NCI-H2196 treated with DMSO at 0.1 percent for 48 hours (cell line): ENCODE results near the gene GANAB.
A peak's percentile ranks its signal among the peaks of the same experiment; 100 is the strongest.
"Not testable (repeated sequence)": the region's sequence is repeated elsewhere in the genome, so short reads cannot be mapped to it uniquely, and the experiment has no call there.

Experiments used
- DNase-seq: peaks from one replicate; lab custom pipeline; 2025; ENCODE audit not compliant: unreplicated experiment; lab: John Stamatoyannopoulos, UW

GANAB gene

DNA sequence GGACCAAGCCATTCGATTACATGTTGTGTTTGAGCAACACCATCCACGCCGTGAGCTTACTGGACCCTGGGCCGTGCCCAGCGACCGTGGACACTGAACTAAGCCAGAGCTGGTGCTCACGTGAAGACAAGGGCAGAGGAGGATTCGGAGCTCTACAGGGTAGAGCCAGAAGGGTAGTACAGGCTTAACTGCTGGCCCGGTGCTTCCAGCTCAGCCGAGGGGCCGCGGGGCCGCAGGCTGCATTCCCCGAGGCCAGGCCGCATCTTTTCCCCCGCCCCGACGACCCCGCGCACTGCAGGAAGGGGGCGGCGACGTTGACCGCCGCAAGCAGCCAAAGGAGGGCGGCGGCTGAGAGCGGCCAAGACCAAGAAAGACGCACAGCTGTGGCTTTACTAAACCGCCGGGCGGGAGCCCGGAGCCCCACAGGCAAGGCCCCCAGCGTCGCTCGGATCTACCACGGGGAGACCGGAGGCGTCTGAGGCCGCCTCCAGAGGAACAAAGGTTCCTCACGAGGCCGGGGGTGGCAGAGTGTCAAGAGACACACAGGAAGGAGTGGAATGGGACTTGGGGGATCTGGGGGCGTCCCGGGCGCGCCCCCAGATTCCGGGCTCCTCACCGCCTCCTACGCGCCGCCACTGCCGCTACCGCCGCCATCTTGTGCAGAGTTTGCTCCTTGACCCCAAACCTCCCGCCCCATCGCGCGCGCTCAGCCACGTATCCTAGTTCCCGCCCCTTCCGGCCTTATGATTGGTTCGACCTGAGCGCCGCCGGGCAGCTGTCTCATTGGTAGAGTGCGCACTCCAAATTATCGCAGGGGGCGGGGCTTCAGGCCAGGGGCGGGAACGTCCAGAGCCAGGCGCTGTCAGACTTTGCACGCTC, at the start of gene GANAB:
Gene GANAB, minus strand, starts transcription at position 668 of the 879 bp plus-strand sequence. Its CDS starts 14 bp downstream, at position 654.
- peak; percentile 95 for DNase-seq

DNA sequence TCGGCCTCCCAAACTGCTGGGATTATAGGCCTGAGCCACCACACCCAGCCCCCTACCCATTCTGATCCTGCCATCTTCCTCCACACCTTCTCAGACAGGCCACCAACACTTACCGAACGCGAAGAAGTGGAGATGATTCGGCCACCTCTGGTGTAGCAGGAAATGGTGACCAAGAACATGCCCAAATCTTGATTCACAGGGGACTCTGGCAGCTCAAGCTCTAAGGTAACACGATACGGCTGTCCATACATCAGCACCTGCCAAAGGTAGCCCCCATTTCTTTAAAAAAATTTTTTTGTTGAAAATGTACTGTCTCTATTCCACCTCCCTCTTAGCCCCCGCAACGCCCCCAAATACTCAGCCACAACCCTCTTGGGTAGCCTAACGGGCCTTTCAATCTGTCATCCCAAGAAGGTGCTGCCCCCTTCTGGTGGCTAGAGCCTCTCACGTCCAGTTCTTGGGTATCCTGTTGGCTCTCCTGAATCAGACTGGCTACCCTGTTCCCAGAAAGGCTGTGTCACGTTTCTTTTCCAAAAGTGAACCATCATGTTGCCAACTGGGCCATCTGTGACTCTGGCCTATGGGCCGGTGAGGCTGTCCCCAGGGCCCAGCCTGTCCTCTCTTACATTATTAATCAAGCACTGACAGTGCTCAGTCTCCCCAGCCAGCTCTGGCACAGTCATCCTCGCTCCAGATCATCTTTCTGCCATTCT, 48.2 kb upstream of the GANAB start:
- no peak for DNase-seq

DNA sequence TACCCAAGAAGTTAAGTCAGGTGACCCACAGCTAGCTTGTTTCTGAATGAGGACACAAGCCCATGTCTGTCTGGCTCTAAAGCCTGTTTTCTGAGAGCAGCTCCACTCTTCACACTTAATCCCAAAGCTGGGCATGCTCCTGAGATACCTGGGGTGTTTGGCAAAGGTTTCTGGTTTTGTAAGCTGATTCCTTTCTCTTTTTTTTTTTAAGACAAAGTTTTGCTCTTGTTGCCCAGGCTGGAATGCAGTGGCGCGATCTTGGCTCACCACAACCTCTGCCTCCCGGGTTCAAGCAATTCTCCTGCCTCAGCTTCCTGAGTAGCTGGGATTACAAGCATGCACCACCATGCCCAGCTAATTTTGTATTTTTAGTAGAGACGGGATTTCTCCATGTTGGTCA, 47.2 kb upstream of the GANAB start:
- not testable (repeated sequence) for DNase-seq

DNA sequence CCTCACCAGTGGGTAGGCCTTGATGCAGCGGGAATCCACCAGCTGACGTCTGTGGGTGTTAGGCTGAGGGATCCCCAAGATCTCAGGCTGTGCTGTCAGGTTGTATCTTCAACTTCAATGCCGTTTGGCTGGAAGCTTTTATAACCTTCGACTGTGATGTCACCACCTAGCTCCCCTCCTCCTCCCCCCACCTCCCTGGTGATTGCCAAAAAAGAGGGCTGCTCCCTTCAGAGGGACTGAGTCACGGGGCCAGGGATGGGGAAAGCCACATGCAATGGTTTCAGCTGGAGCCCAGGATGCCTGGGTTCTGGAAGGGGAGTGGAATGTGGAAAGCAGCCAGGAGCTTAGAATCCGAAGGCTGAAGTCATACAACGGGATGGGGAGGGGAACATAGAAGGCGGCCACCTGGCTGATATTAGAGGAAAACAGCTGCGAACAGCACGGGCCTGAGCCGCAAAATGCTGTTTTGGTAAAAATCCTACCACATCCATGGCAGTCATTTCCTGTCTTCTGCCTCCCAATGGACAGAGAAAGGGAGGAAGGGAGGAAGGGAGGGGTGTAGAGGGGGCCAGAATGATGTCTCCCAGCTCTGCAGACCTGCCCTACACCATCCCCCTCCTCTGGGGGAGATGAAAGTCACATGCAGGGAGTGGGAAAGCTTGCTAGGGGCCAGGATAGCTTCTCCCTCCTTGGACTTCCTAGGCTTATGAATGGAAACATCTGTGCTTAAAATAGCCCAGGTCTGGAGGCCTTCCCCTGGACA, 43.2 kb upstream of the GANAB start, which contains the start of gene LRRN4CL:
Gene LRRN4CL, minus strand, starts transcription at position 110 of the 763 bp plus-strand sequence. CDS start 1,022 bp downstream, outside the sequence.
- DNase-seq = no peak

DNA sequence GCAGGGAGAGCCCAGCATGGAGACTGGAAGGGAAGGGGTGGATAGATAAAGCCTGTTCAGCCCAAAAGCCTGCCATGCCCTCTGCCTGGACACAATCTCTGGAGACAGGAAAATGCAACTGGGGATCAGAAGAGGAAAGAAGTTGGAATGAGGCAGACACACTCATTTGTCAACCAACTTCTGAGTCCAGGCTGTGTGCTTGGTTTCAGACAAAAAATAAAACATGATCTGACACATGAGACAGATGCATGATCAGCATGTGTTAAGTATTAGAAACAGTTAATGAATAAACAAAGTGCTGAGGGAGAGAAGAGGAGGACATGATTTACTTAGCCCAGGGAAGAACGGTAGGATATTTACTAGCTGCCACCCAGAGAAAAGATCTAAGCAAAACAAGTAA, 42.1 kb upstream of the GANAB start:
- DNase-seq = no peak

DNA sequence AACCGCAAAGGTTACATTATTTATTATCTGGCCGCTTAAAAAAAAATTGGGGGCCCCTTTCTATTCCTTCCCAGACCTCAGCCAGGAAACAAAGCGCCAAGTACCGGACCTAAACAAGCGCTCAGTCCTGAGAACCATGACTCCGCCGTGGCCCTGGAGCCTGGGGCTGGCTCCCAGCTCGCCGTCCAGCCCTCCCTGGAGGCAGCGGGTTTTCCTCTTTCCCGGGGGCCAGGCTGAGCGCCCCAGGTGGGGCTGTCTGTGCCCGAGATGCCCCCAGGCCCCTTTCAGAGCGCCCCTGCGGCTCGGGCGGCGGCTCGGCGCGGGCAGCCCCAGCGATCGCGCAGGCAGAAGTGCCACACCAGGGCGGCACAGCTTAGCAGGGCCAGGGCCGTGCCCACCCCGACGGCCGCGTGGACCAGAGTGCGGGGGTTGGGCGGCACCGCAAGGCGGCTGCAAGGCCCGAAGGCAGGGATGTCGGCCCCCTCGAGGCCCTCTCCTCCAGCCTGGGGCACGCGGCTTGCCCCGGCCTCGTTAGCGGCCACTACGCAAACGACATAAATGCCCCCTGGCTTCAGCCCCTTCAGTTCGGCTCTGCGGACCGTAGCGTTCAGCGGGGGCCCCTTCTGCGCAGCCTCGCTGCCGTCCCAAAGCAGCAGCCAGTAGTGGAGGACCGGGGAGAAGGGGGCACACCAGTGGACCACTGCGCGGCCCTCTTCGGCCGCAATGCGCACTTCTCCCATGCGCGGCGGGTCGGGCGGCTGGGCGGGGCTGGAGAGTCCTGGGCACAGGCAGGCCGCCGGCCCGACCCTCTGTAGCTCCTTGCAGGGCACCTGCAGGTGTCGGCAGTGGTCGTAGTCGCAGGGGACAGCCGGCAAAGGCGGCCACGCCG, 41.3 kb upstream of the GANAB start:
- DNase-seq = no peak

DNA sequence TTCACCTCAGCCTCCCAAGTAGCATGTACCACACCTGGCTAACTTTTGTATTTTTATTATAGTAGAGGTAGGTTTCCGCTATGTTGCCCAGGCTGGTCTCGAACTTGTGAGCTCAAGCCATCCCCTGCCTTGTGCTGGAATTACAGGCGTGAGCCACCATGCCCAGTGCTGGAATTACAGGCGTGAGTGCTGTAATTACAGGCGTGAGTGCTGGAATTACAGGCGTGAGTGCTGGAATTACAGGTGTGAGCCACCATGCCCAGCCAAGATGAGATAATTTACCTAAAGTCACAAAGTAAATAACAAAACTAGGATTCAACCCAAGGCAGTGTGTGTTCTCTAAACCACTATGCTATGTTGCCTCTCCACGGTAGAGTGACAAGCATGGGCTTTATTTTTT, 36.1 kb upstream of the GANAB start:
- DNase-seq = no peak

DNA sequence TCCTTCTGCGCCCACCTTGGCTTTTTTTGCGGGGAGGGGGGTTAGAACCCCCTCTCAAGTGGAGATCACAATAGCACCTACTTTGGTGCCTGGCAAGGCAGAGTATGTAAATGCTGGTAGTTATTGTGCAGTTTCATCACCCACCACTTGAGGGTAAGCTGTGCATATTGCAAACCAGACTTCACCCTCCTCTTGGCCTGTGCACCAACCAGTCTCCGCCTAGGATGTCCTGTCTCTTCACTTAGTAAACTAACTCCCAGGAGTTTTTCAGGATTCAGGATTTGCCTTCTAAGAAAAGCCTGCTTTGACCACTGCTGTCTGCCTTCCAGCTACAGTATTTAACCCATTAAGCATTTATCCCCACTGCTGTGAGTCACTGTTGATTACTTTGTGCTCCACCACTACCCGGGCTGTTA, 34.4 kb upstream of the GANAB start:
- peak; percentile 61 for DNase-seq

DNA sequence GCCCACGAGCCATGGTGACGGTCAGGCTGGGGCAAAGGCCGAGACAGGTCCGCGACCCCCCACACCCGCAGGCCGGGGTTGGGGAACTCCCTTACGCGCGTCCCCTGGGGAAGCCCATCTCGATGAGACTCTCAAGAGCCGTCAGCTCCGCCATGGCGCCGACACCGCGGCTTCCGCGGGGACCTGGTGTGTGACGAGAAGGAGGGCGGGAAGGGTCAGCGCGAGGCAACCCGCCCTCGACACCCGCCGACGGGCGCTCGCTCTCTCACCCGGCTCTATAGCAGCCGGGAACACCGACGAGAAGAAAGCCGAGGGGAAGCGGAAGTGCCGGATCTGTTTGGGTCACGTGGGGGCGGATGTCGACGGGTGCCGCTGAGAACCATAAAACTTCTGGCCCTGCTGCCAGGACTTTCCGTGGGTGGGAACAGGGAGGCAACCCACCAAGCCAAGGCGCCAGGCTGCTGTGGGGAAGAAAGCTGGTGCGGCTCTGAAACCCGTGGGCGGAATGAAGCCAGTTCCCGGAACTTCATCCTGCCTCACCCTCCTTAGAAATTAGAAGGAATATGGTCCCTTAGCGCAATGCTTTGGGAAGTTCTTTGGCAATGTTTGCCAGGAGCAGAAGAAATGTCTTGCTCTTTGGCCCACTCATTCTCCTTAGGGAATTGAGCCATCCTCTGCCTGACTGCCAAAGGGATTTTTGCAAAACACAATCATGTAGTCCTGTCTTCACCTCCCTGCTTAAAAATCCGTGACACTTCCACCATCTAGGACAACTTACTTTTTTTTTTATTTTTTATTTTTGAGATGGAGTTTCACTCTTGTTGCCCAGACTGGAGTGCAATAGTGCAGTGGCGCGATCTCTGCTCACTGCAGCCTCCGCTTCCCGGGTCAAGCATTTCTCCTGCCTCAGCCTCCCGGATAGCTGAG, 32.6 kb upstream of the GANAB start, which contains the start of gene UBXN1:
Gene UBXN1, minus strand, starts transcription at position 304 of the 927 bp plus-strand sequence. Its CDS starts 150 bp downstream, at position 154.
- peak; percentile 72 for DNase-seq

DNA sequence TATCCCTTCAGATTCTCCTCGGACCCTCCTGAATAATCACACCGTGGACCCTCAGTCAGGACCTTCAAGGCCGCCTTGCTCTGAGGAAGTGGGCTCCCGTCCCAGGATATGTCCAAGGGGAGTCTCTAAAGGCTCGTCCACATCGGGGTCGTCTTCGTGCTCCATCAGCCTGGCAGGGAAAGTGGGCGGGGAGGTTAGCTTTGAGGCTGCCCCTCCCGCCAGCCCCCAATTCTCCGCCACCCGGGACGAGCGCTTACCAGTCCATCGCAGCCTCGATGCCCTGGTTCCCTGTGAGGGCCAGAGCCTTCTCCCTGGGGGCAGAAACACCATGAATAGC, 32.0 kb upstream of the GANAB start:
- DNase-seq = no peak

DNA sequence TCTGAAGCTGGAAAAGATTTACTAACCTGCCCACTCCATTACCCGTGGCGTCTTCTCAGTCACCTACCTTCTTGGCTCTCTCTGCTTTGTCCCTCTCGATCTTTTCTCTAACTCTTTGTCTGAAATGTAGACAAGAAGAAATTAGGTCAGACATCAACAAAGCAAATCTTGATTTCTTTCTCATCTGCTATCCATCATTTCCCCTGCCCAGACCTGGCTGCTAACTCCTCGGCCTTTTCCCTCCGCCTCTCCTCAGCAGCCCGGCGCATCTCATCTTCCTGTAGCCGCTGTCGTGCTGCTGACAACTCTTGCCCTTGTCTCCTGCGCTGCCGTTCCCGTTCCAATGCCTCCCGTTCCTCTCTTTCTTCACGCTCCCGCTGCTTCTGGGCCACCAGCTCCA, 31.3 kb upstream of the GANAB start:
- DNase-seq = no peak

DNA sequence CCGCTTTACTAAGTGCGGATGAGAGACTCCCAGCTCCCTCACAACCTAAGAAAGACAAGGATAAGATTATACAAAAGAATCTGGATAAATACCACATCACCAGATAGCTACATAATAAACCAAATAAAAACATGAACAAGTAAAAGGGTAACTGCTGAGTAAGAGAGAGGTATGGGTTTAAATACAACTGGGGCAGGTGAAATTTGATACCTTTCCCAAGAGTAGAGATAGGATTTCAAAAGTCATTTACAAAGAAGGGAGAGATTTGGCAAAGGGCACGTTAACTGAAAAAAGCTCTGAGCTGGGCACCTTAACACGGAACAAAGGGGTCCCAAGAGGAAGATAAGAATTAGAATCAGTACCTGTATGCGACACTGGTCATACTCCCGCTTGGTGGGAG, 30.7 kb upstream of the GANAB start:
- no peak for DNase-seq

DNA sequence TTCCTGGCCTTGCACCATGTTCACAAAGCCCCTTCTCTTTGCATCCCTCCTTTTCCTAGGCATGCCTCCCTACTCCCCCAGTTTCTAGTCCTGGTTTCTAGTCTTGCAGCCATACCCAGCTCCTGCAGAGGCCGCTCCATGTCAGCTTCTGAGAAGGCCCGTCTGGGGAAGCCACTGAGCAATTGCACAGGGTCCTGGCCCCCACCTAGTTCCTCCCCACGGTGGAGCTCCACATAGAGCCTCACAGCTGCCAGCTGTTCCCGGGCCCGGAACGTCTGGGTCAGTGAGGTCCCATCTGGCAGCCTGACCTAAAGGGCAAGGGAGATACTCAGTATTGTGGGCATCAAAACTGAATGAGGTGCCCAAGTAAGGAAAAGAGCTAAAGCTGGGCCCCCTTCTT, 30.3 kb upstream of the GANAB start:
- no peak for DNase-seq

DNA sequence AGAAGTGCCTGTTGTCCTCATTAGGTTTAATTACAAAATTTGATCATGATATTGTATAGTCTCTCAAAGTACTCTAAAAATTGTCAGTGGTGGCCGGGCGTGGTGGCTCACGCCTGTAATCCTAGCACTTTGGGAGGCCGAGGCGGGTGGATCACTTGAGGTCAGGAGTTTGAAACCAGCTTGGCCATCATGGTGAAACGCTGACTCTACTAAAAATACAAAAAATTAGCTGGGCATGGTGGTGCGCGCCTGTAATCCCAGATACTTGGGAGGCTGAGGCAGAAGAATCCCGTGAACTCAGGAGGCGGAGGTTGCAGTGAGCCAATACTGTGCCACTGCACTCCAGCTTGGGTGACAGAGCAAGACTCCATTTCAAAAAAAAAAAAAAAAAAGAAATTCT, 29.0 kb upstream of the GANAB start:
- not testable (repeated sequence) for DNase-seq

DNA sequence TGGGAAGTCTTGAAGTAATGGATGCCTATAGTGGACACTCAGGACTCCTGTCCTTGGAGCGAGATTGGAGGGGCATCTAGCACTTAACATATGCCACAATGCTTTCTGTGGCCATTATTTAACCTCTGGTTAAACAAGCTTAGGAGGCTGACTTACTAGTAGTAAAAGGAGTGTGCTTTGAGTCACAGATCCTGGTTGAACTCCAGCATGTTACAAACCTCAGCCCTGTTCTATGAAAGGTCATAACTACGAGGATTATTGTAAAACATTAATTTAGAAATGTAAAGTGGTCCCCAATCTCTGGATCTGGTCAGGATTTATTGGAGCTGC, 26.7 kb upstream of the GANAB start:
- no peak for DNase-seq

DNA sequence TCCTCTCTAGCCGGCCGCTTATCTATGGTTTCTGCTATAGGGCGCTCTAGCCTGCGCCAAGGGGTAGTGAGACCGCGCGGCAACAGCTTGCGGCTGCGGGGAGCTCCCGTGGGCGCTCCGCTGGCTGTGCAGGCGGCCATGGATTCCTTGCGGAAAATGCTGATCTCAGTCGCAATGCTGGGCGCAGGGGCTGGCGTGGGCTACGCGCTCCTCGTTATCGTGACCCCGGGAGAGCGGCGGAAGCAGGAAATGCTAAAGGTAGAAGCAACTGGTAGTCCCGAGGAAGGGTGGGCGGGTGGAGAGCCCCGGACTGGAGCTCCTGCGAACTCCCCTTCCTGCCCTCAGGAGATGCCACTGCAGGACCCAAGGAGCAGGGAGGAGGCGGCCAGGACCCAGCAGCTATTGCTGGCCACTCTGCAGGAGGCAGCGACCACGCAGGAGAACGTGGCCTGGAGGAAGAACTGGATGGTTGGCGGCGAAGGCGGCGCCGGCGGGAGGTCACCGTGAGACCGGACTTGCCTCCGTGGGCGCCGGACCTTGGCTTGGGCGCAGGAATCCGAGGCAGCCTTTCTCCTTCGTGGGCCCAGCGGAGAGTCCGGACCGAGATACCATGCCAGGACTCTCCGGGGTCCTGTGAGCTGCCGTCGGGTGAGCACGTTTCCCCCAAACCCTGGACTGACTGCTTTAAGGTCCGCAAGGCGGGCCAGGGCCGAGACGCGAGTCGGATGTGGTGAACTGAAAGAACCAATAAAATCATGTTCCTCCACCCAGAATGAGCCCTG, 25.4 kb upstream of the GANAB start, which contains the start of the genes LBHD1 and UQCC3:
Gene LBHD1, minus strand, starts transcription at position 660 of the 782 bp plus-strand sequence. CDS start 2,236 bp downstream, outside the sequence.
Gene UQCC3, plus strand, starts transcription at position 66 of the 782 bp plus-strand sequence. Its CDS starts 73 bp downstream, at position 139.
- peak; percentile 72 for DNase-seq

DNA sequence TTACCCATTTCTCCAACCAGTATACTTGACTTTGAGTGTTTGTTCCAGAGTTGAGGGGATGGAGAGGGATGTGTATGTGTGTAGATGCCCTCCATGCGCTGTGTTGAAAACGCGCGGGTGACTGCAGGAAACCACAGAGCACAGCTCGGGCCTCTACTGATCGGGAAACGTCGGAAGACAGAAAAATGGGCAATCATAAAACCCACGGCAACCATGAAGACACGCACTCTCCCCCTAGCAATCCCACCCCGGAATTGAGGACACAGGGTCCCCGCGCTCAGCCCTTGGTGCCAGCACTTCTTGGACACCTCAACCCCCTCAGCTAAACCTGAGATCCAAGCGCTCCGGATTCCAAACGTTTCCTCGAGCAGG, 24.8 kb upstream of the GANAB start:
- DNase-seq = no peak

DNA sequence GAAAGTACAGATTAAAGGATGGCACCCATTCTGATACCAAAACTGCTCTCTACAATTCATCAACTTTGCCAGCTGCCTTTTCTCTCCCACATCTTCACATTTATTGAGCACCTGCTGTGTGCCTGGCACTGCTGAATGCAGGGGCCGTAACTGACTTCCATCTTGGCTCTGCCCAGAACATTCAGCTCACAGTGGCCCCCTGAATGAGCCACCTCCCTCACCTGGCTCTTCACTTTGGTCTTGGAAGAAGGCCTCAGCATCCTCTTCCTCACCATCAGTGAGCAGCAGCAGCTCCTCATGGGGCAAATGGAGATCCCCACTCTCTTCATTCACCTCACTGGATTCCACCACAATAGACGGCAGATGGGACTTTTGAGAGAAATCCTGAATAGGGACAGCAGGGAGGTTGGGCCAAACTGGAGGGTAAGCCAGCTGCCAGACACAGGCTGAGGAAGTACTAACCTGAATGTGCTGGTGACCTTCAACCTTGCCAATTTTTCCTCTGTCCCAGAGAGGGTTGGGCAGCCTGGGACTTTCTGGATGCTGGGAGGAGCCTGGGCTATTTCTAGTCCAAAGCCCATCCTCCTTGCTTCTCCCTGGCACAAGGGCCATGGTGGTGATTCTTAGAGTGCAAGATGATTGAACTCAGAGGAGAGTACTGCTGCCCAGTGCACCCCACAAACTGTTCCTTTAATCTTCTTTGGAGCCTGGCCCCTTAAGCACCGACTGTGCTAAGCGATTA, 23.2 kb upstream of the GANAB start:
- DNase-seq = no peak
